Measurements from ENCODE around the gene DUOXA1. TPM values are rescaled to one million over a fixed set of nuclear protein-coding genes. Genes with fewer than 3 reads are reported as not detected.

DUOXA1 gene
- total RNA-seq, 1 experiment from 2014 or later = not detected

GRCh38 chr15:45131510-45131909 lies 1.8 kb upstream of the DUOXA1 start:
- Histone ChIP-seq H3K27ac (no peak overlapping the region), H3K4me1 (replicated peaks) (no peaks in the 10 kb centered on the region), H3K4me3 (no peak overlapping the region), H3K9me3 (replicated peaks) (no peaks in the 10 kb centered on the region), H3K36me3 (no peaks in the 10 kb centered on the region), H3K27me3 (replicated peaks) (peaks cover 54% of the 10 kb centered on the region)
- no peak for DNase-seq (ENCODE audit: low read depth in 1 of 2, low spot score in 2 of 2)

- peaks cover 61% of the 10 kb centered on the region for H3K27me3 ChIP-seq (replicated peaks)
- no peak for DNase-seq (ENCODE audit: low read depth in 1 of 2, low spot score in 2 of 2)
- no peaks in the 10 kb centered on the region for H3K36me3 ChIP-seq
- no peaks in the 10 kb centered on the region for H3K4me1 ChIP-seq (replicated peaks)
- no peak overlapping the region for H3K4me3 ChIP-seq
- no peaks in the 10 kb centered on the region for H3K9me3 ChIP-seq (replicated peaks)
- H3K27ac ChIP-seq = no peak overlapping the region
Observed at GRCh38 chr15:45130291-45131000, 767 bp upstream of the DUOXA1 start.

GRCh38 chr15:45128971-45129639 lies 574 bp downstream of the DUOXA1 start:
- Histone ChIP-seq H3K9me3 (replicated peaks) (no peaks in the 10 kb centered on the region), H3K27me3 (replicated peaks) (peaks cover 64% of the 10 kb centered on the region), H3K4me3 (no peak overlapping the region)

GRCh38 chr15:45126535-45127158 lies 3.0 kb downstream of the DUOXA1 start:
- no peak for DNase-seq (ENCODE audit: low read depth in 1 of 2, low spot score in 2 of 2)
- Histone ChIP-seq H3K36me3 (no peaks in the 10 kb centered on the region), H3K9me3 (replicated peaks) (no peaks in the 10 kb centered on the region), H3K4me3 (no peak overlapping the region), H3K4me1 (replicated peaks) (peaks cover 4% of the 10 kb centered on the region; the same call in 1 of the 2 replicates), H3K27ac (no peak overlapping the region), H3K27me3 (replicated peaks) (peaks cover 55% of the 10 kb centered on the region)

More at GRCh38 chr15:45128971-45129639, 574 bp downstream of the DUOXA1 start:
- Histone ChIP-seq H3K4me1 (replicated peaks) (no peaks in the 10 kb centered on the region), H3K36me3 (no peaks in the 10 kb centered on the region), H3K27ac (no peak overlapping the region)
- no peak for DNase-seq (ENCODE audit: low read depth in 1 of 2, low spot score in 2 of 2)

- peaks cover 27% of the 10 kb centered on the region for H3K27me3 ChIP-seq (replicated peaks)
- H3K4me3 ChIP-seq = no peak overlapping the region
- no peaks in the 10 kb centered on the region for H3K9me3 ChIP-seq (replicated peaks)
- peaks cover 5% of the 10 kb centered on the region; the same call in 1 of the 2 replicates for H3K4me1 ChIP-seq (replicated peaks)
- no peak overlapping the region for H3K27ac ChIP-seq
- no peaks in the 10 kb centered on the region for H3K36me3 ChIP-seq
- no peak for DNase-seq (ENCODE audit: low read depth in 1 of 2, low spot score in 2 of 2)
Observed at GRCh38 chr15:45123397-45123796, 6.3 kb downstream of the DUOXA1 start.

- Histone ChIP-seq H3K27me3 (replicated peaks) (peaks cover 21% of the 10 kb centered on the region), H3K36me3 (no peaks in the 10 kb centered on the region), H3K4me3 (no peak overlapping the region), H3K4me1 (replicated peaks) (peaks cover 5% of the 10 kb centered on the region; the same call in 1 of the 2 replicates), H3K27ac (no peak overlapping the region), H3K9me3 (replicated peaks) (no peaks in the 10 kb centered on the region)
- DNase-seq (ENCODE audit: low read depth in 1 of 2, low spot score in 2 of 2) = no peak
Observed at GRCh38 chr15:45122719-45123118, 7.0 kb downstream of the DUOXA1 start.

GRCh38 chr15:45121706-45122417 lies 7.8 kb downstream of the DUOXA1 start:
- H3K4me3 ChIP-seq = no peak overlapping the region
- no peaks in the 10 kb centered on the region for H3K9me3 ChIP-seq (replicated peaks)
- DNase-seq (ENCODE audit: low read depth in 1 of 2, low spot score in 2 of 2) = peak in 1 of 2 experiments; percentile 13
- H3K4me1 ChIP-seq (replicated peaks) = peaks cover 5% of the 10 kb centered on the region; the same call in 1 of the 2 replicates
- no peaks in the 10 kb centered on the region for H3K36me3 ChIP-seq
- peaks cover 19% of the 10 kb centered on the region for H3K27me3 ChIP-seq (replicated peaks)
- no peak overlapping the region for H3K27ac ChIP-seq

- Histone ChIP-seq H3K27me3 (replicated peaks) (peaks cover 16% of the 10 kb centered on the region), H3K9me3 (replicated peaks) (no peaks in the 10 kb centered on the region), H3K36me3 (no peaks in the 10 kb centered on the region), H3K4me1 (replicated peaks) (peaks cover 5% of the 10 kb centered on the region; the same call in 1 of the 2 replicates), H3K27ac (no peak overlapping the region), H3K4me3 (no peak overlapping the region)
- no peak for DNase-seq (ENCODE audit: low read depth in 1 of 2, low spot score in 2 of 2)
Observed at GRCh38 chr15:45121020-45121419, 8.7 kb downstream of the DUOXA1 start.

- Histone ChIP-seq H3K27ac (no peak overlapping the region), H3K27me3 (replicated peaks) (peaks cover 16% of the 10 kb centered on the region), H3K9me3 (replicated peaks) (no peaks in the 10 kb centered on the region), H3K4me3 (no peak overlapping the region), H3K4me1 (replicated peaks) (peaks cover 5% of the 10 kb centered on the region; the same call in 1 of the 2 replicates), H3K36me3 (no peaks in the 10 kb centered on the region)
- no peak for DNase-seq (ENCODE audit: low read depth in 1 of 2, low spot score in 2 of 2)
Observed at GRCh38 chr15:45120081-45120972, 9.4 kb downstream of the DUOXA1 start.

GRCh38 chr15:45118996-45119395 lies 10.7 kb downstream of the DUOXA1 start:
- no peak overlapping the region for H3K4me3 ChIP-seq
- H3K9me3 ChIP-seq (replicated peaks) = no peaks in the 10 kb centered on the region
- peaks cover 28% of the 10 kb centered on the region for H3K27me3 ChIP-seq (replicated peaks)
- no peak overlapping the region for H3K27ac ChIP-seq
- H3K4me1 ChIP-seq (replicated peaks) = peaks cover 5% of the 10 kb centered on the region; the same call in 1 of the 2 replicates
- no peaks in the 10 kb centered on the region for H3K36me3 ChIP-seq
- DNase-seq (ENCODE audit: low read depth in 1 of 2, low spot score in 2 of 2) = no peak

- no peaks in the 10 kb centered on the region for H3K36me3 ChIP-seq
- H3K9me3 ChIP-seq (replicated peaks) = no peaks in the 10 kb centered on the region
- no peak overlapping the region for H3K4me3 ChIP-seq
- peak; percentile 63 to 82 for DNase-seq (ENCODE audit: low read depth in 1 of 2, low spot score in 2 of 2)
- no peak overlapping the region for H3K27ac ChIP-seq
- peaks cover 5% of the 10 kb centered on the region; the same call in 1 of the 2 replicates for H3K4me1 ChIP-seq (replicated peaks)
- peaks cover 36% of the 10 kb centered on the region for H3K27me3 ChIP-seq (replicated peaks)
Observed at GRCh38 chr15:45118131-45118588, 11.5 kb downstream of the DUOXA1 start.

- H3K27ac ChIP-seq = no peak overlapping the region
- no peaks in the 10 kb centered on the region for H3K36me3 ChIP-seq
- H3K9me3 ChIP-seq (replicated peaks) = no peaks in the 10 kb centered on the region
- H3K27me3 ChIP-seq (replicated peaks) = peaks cover 42% of the 10 kb centered on the region
- no peak for DNase-seq (ENCODE audit: low read depth in 1 of 2, low spot score in 2 of 2)
- peaks cover 5% of the 10 kb centered on the region; the same call in 1 of the 2 replicates for H3K4me1 ChIP-seq (replicated peaks)
- no peak overlapping the region for H3K4me3 ChIP-seq
Observed at GRCh38 chr15:45117308-45118130, 12.2 kb downstream of the DUOXA1 start.

Measured in SJSA1 (cell line).